AG10803 (cell line): ENCODE data around the gene TRPV4.

Experiments
- DNase-seq: peaks from one replicate; pipeline ENCODE4 v3.0.0; 2010; ENCODE audit warnings: low read depth
- H3K4me3 ChIP-seq: 2 replicates; pipeline ENCODE4 v1.5.1; 2011; ENCODE audit warnings: mild to moderate bottlenecking, low read length, control low read depth
- CTCF ChIP-seq: conservative IDR thresholded peaks from 2 replicates; pipeline ENCODE4 v1.5.1; 2011; ENCODE audit warnings: mild to moderate bottlenecking, low read length, control low read depth, inconsistent platforms

The TRPV4 gene

GRCh38 chr12:109818253-109818652 is 14.9 kb downstream of the TRPV4 start:
- DNase-seq = no peak
- no peak for TF ChIP-seq CTCF

GRCh38 chr12:109817627-109818231 is 15.5 kb downstream of the TRPV4 start:
- no peak for TF ChIP-seq CTCF
- no peak for DNase-seq

More at GRCh38 chr12:109818253-109818652, 14.9 kb downstream of the TRPV4 start:
- H3K4me3 ChIP-seq = no peak overlapping the region

GRCh38 chr12:109816870-109817269 is 16.3 kb downstream of the TRPV4 start:
- no peak for DNase-seq
- TF ChIP-seq CTCF = no peak

More at GRCh38 chr12:109817627-109818231, 15.5 kb downstream of the TRPV4 start:
- no peak overlapping the region for H3K4me3 ChIP-seq

GRCh38 chr12:109815757-109816617 is 17.2 kb downstream of the TRPV4 start:
- H3K4me3 ChIP-seq = no peak overlapping the region
- no peak for DNase-seq

More at GRCh38 chr12:109816870-109817269, 16.3 kb downstream of the TRPV4 start:
- no peak overlapping the region for H3K4me3 ChIP-seq

GRCh38 chr12:109815225-109815624 is 18.0 kb downstream of the TRPV4 start:
- no peak for TF ChIP-seq CTCF
- no peak for DNase-seq
- H3K4me3 ChIP-seq = no peak overlapping the region

More at GRCh38 chr12:109815757-109816617, 17.2 kb downstream of the TRPV4 start:
- TF ChIP-seq CTCF = no peak

- DNase-seq = no peak
- TF ChIP-seq CTCF = no peak
- no peak overlapping the region for H3K4me3 ChIP-seq
These were observed 18.5 kb downstream of the TRPV4 start for GRCh38 chr12:109814600-109815150.
